GM08714 (cell line): Measurements from ENCODE around the gene DPF3.
"Not testable (repeated sequence)": the region's sequence is repeated elsewhere in the genome, so short reads cannot be mapped to it uniquely, and the experiment has no call there.

Experiments used
- H3K4me3 ChIP-seq: fragments of 200-500 bp; sonication (Bioruptor generic); 2 replicates; pipeline ENCODE4 v1.5.1; 2014; ENCODE audit warnings: mild to moderate bottlenecking, low read length, inconsistent platforms
- ZNF274 ChIP-seq: IDR thresholded peaks from 2 replicates; pipeline ENCODE4 v1.6.1; 2012; ENCODE audit warnings: mild to moderate bottlenecking, low read depth, low read length

The DPF3 gene

DNA sequence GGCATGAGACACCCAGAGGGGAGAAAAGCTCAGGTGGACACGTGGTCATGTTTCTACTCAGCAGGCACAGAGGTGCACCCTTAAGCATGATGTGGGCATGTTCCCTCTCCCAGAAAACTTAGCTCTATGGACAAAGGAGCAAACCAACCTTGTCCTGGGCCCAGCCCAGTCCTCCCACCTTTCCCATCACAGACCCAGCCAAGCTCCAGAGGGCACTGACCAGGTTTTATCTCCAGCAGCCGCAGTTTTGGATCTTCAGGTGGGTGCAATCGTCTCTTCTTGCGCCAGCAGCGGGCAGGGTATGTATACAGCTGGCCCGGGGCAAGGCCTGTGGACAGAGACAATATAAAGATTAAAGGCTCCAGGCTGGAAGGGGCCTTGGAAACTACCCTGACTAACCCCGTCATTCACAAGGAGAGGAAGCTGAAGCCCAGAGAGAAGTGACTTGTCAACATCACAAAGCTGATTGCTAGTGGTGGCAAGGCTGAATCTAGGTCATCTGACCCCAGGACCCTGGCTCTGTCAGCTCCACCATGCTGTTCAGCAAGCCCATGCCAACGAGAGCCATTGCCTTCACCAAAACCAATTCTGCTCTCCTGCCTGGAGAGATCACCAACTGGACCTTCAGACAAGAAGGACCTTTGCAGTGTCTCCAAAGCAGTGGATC is 140.7 kb downstream of the DPF3 start:
- no peak for TF ChIP-seq ZNF274
- H3K4me3 ChIP-seq, result no peak overlapping the region

- TF ChIP-seq ZNF274, result no peak
- no peak overlapping the region for H3K4me3 ChIP-seq
Measured at GRCh38 chr14:72752034-72752412, 141.9 kb downstream of the DPF3 start.

GRCh38 chr14:72751276-72752033 is 142.4 kb downstream of the DPF3 start:
- no peak overlapping the region for H3K4me3 ChIP-seq

DNA sequence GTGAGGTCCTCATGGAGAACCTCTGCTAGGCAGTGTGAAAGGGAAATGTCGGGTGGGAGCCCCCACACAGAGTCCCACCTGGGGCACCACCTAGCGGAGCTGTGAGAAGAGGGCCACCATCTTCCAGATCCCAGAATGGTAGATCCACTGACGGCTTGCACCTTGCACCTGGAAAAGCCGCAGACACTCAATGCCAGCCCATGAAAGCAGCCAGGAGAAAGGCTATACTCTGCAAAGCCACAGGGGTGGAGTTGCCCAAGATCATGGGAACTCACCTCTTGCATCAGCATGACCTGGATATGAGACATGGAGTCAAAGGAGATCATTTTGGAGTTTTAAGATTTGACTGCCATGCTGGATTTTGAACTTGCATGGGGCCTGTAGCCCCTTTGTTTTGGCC is 145.0 kb downstream of the DPF3 start:
- not testable (repeated sequence) for H3K4me3 ChIP-seq

More at GRCh38 chr14:72751276-72752033, 142.4 kb downstream of the DPF3 start:
- no peak for TF ChIP-seq ZNF274

DNA sequence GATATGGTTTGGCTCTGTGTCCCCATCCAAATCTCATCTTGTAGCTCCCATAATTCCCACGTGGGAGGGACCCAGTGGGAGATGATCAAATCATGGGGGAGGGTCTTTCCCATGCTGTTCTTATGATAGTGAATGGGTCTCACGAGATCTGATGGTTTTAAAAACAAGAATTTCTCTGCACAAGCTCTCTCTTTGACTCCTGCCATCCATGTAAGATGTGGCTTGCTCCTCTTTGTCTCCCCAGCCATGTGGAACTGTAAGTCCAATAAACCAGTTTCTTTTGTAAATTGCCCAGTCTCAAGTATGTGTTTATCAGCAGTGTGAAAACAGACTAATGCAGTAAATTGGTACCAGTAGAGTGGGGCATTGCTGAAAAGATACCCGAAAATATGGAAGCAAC is 146.2 kb downstream of the DPF3 start:
- no peak for TF ChIP-seq ZNF274
- H3K4me3 ChIP-seq, result no peak overlapping the region

DNA sequence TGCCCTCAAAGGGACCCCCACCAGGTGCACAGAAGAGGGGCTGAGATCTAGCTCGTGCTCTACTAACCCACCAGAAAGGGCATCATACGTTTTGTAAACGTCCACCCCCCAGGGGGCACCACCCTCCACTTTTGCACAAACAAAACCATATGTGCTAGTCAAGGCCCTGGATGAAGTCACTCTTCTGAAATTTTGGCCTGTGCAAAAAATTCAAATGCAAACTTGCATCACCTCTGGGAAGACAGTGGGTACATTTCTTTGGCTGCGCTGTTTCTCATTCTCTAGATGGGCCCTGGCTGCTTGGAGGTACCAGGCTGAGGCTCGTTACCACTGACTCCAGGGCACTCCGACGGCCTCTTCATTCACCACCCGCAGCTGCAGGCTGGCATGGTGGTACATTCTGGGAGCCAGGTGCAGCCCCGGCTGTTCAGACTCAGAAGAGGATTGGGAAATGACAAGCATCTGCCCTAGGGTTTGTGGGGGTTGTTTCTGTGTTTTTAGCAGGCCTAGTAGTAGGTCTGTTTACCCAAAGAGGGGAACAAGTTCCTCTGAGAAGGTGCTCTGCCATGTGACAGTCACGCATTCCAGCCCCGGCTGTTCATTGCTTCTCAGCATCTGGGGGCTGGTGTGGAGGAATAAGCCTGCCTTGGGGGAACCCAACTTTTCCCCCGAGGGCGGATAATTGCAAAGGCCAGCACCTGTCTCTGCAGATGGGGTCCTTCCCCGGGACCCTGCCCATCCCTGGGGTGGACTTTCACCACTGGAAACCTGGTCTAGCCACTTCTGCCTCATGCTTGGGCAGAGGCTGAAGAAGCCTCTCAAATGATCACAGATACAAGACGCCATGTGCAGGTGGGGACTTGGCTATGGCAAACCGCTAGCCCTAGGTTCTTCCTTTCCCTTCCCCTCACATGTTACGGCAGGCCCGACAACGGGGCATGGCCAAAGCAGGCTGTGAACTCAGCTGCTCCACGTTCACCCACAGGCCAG is 147.6 kb downstream of the DPF3 start:
- no peak overlapping the region for H3K4me3 ChIP-seq
- no peak for TF ChIP-seq ZNF274

DNA sequence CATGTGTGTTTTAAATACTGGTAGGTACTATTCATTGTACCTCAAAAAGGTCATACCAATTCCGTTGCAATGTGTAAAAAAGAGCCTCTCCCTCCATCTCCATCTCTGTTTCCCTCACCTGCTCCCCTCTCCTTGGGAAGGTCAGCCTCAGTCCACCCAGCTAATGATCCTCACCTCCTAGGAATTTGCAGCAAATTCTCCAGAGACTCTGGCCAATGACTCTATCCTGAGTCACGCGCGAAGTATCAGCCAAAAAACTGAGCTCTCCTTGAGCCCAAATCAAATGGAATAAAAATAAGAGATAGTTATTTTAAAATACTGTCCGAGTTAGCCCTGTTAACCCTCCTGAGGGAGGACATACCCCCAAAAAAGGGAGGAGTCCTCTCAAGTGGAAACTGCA is 148.4 kb downstream of the DPF3 start:
- TF ChIP-seq ZNF274, result no peak
- no peak overlapping the region for H3K4me3 ChIP-seq

GRCh38 chr14:72744416-72745120 is 149.3 kb downstream of the DPF3 start:
- no peak overlapping the region for H3K4me3 ChIP-seq
- no peak for TF ChIP-seq ZNF274

DNA sequence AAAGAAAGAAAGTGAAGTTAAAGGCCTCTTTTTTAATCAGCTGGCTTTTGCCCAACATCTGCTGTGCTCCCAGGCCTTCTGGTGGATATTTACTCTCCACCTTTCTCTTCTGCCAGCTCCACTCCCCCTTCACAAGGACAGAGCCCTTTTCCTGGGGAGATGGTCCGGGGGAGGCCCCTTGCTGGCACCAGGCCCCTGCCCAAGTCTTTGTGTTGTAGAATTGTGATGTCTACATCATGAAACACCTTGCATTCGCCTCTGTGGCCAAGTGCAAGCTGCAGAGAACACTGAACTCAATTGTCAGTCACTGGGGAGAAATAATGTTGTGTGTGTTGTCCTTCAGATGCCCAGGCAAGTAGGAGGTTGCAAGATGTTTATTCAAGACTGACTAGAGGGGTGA is 150.3 kb downstream of the DPF3 start:
- H3K4me3 ChIP-seq, result no peak overlapping the region
- no peak for TF ChIP-seq ZNF274

GRCh38 chr14:72742838-72743195 is 151.1 kb downstream of the DPF3 start:
- TF ChIP-seq ZNF274, result no peak
- no peak overlapping the region for H3K4me3 ChIP-seq

GRCh38 chr14:72742118-72742837 is 151.6 kb downstream of the DPF3 start:
- TF ChIP-seq ZNF274, result no peak
- H3K4me3 ChIP-seq, result no peak overlapping the region

- H3K4me3 ChIP-seq, result no peak overlapping the region
Measured at GRCh38 chr14:72741826-72742117, 152.1 kb downstream of the DPF3 start.

DNA sequence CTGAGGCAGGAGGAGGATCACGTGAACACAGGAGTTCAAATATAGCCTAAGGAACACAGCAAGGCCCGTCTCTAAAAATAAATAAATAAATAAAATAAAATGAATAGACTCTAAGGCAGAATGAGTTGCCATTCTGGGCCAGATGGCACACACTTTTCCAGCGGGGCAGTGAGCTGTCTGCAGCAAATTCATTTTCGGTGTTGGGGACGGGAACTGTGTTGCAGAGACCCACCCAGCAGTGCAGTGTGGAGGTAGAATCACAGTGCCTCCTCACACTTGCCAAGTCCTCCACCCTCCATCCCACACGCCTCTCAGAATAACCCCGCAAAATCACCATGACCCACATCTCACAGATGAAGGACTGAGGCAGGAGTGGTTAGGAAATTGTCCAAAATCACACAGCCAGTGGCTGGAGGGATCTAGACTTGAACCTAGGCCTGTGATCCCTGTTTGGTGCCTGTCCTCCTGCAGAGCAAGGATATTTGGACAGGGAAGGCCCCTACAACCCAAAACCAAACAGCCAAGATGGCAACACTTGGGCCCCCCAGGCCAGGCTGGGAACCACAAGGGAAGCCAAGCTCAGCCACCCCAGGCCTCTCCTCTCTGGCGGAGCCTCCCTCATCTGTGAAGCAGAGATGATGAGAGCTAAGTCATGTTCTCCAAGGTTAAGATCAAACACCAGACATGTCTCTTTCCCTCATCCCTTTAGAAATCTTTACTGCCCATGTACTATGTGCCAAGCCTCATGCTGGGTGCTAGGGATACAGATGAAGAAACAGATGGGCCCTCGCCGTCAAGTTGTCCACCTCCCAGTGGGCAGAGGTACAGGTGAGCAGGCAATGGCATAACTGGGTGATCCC is 152.7 kb downstream of the DPF3 start:
- TF ChIP-seq ZNF274, result no peak
- no peak overlapping the region for H3K4me3 ChIP-seq

More at GRCh38 chr14:72741826-72742117, 152.1 kb downstream of the DPF3 start:
- TF ChIP-seq ZNF274, result no peak
